H9 (cell line): ENCODE measurements around the gene IP6K2. TPM values are rescaled to one million over a fixed set of nuclear protein-coding genes. Genes with fewer than 3 reads are reported as not detected.

Experiments
- DNase-seq: peaks from one replicate; pipeline ENCODE4 v3.0.0-alpha.2; 2017
- H2AFZ ChIP-seq: one replicate; pipeline ENCODE4 v1.6.1; 2013; ENCODE audit warnings: mild to moderate bottlenecking, low read length, control low read depth, moderate library complexity
- H2AK5ac ChIP-seq: 2 replicates; pipeline ENCODE4 v1.6.1; 2013; ENCODE audit warnings: low read length, control low read depth, mixed read lengths; ENCODE audit not compliant: insufficient read length
- H2BK120ac ChIP-seq: one replicate; pipeline ENCODE4 v1.6.1; 2013; ENCODE audit warnings: low read depth, mild to moderate bottlenecking, low read length, control low read depth, inconsistent platforms; ENCODE audit not compliant: poor library complexity, severe bottlenecking
- H2BK12ac ChIP-seq: 2 replicates; pipeline ENCODE4 v1.6.1; 2013; ENCODE audit warnings: low read length, control low read depth, mixed read lengths, low read depth; ENCODE audit not compliant: insufficient read length
- H2BK15ac ChIP-seq: 2 replicates; pipeline ENCODE4 v1.6.1; 2013; ENCODE audit warnings: low read depth, low read length, control low read depth
- H2BK20ac ChIP-seq: one replicate; pipeline ENCODE4 v1.6.1; 2013; ENCODE audit warnings: low read depth, mild to moderate bottlenecking, low read length, control low read depth, inconsistent platforms; ENCODE audit not compliant: poor library complexity, severe bottlenecking
- H2BK5ac ChIP-seq: 2 replicates; pipeline ENCODE4 v1.6.1; 2013; ENCODE audit warnings: low read length, control low read depth, mixed read lengths; ENCODE audit not compliant: insufficient read length
- H3K14ac ChIP-seq: 2 replicates; pipeline ENCODE4 v1.6.1; 2013; ENCODE audit warnings: low read length, control low read depth; ENCODE audit not compliant: insufficient read depth
- H3K18ac ChIP-seq: 2 replicates; pipeline ENCODE4 v1.6.1; 2013; ENCODE audit warnings: low read depth, mild to moderate bottlenecking, mixed read lengths, low read length, control low read depth; ENCODE audit not compliant: insufficient read length
- H3K23ac ChIP-seq: 2 replicates; pipeline ENCODE4 v1.6.1; 2013; ENCODE audit warnings: low read length, control low read depth, mixed read lengths, low read depth; ENCODE audit not compliant: insufficient read length
- H3K23me2 ChIP-seq: 2 replicates; pipeline ENCODE4 v1.6.1; 2013; ENCODE audit warnings: low read depth, mild to moderate bottlenecking, mixed read lengths, low read length, control low read depth; ENCODE audit not compliant: insufficient read length, poor library complexity, severe bottlenecking
- H3K27ac ChIP-seq: 2 replicates; pipeline ENCODE4 v1.5.1; 2013; ENCODE audit warnings: low read length, control low read depth, mixed read lengths, low read depth; ENCODE audit not compliant: insufficient read length
- H3K27me3 ChIP-seq: 2 replicates; pipeline ENCODE4 v1.6.1; 2013; ENCODE audit warnings: low read length, control low read depth, inconsistent platforms; ENCODE audit not compliant: insufficient read depth
- H3K4ac ChIP-seq: 2 replicates; pipeline ENCODE4 v1.6.1; 2013; ENCODE audit warnings: low read depth, mild to moderate bottlenecking, control low read depth, inconsistent platforms, low read length, moderate library complexity
- H3K4me1 ChIP-seq: 2 replicates; pipeline ENCODE4 v1.6.1; 2013; ENCODE audit warnings: low read length, control low read depth, inconsistent platforms; ENCODE audit not compliant: insufficient read depth
- H3K4me2 ChIP-seq: 2 replicates; pipeline ENCODE4 v1.6.1; 2013; ENCODE audit warnings: low read length, control low read depth, mixed read lengths; ENCODE audit not compliant: insufficient read length, insufficient read depth
- H3K56ac ChIP-seq: 2 replicates; pipeline ENCODE4 v1.6.1; 2013; ENCODE audit warnings: low read depth, mild to moderate bottlenecking, mixed read lengths, low read length, control low read depth; ENCODE audit not compliant: insufficient read length
- H3K79me1 ChIP-seq: 2 replicates; pipeline ENCODE4 v1.6.1; 2013; ENCODE audit warnings: low read depth, mild to moderate bottlenecking, moderate library complexity, low read length, control low read depth, inconsistent platforms; ENCODE audit not compliant: insufficient read depth, poor library complexity, severe bottlenecking
- H3K79me2 ChIP-seq: 2 replicates; pipeline ENCODE4 v1.6.1; 2013; ENCODE audit warnings: low read length, control low read depth, inconsistent platforms; ENCODE audit not compliant: insufficient read depth
- H3K9ac ChIP-seq: 2 replicates; pipeline ENCODE4 v1.6.1; 2013; ENCODE audit warnings: low read length, control low read depth, mixed read lengths; ENCODE audit not compliant: insufficient read length; ENCODE audit errors: extremely low read depth
- H3K9me3 ChIP-seq: one replicate; pipeline ENCODE4 v1.6.1; 2013; ENCODE audit warnings: low read depth, low read length, inconsistent platforms; ENCODE audit not compliant: control insufficient read depth
- H3T11ph ChIP-seq: one replicate; pipeline ENCODE4 v1.6.1; 2013; ENCODE audit warnings: mild to moderate bottlenecking, low read length, control low read depth, inconsistent platforms
- H4K20me1 ChIP-seq: one replicate; pipeline ENCODE4 v1.6.1; 2013; ENCODE audit not compliant: control insufficient read depth, insufficient read length, insufficient read depth
- H4K5ac ChIP-seq: 2 replicates; pipeline ENCODE4 v1.6.1; 2013; ENCODE audit warnings: low read depth, mild to moderate bottlenecking, mixed read lengths, low read length, control low read depth; ENCODE audit not compliant: insufficient read length
- H4K8ac ChIP-seq: replicated peaks from 2 replicates; pipeline ENCODE4 v1.6.1; 2013; ENCODE audit warnings: low read length, control low read depth, mixed read lengths, low read depth; ENCODE audit not compliant: insufficient read length
- H4K91ac ChIP-seq: 2 replicates; pipeline ENCODE4 v1.6.1; 2013; ENCODE audit warnings: low read depth, mild to moderate bottlenecking, moderate library complexity, mixed read lengths, low read length, control low read depth; ENCODE audit not compliant: insufficient read length
- H3K27ac Mint-ChIP-seq, 3 experiments: 2 replicates in 2 of 3; 3 replicates in 1 of 3; pipeline ENCODE4 v1.8.0; 2020 to 2021; ENCODE audit warnings: mixed read lengths in 3 of 3, mild to moderate bottlenecking in 1 of 3, moderate library complexity in 1 of 3
- H3K27me3 Mint-ChIP-seq: 2 replicates; pipeline ENCODE4 v1.8.0; 2021; ENCODE audit warnings: low read depth, mild to moderate bottlenecking, moderate library complexity, mixed read lengths
- H3K36me3 Mint-ChIP-seq, 3 experiments: 2 replicates in 2 of 3; 3 replicates in 1 of 3; pipeline ENCODE4 v1.8.0; 2020 to 2021; ENCODE audit warnings: low read depth in 3 of 3, mixed read lengths in 3 of 3; ENCODE audit not compliant: insufficient read depth in 1 of 3
- H3K4me1 Mint-ChIP-seq, 2 experiments: 2 replicates each; pipeline ENCODE4 v1.8.0; 2020; ENCODE audit warnings: mixed read lengths in 2 of 2
- H3K4me3 Mint-ChIP-seq, 2 experiments: 2 replicates in 1 of 2; 3 replicates in 1 of 2; pipeline ENCODE4 v1.8.0; 2020 to 2021; ENCODE audit warnings: mild to moderate bottlenecking in 2 of 2, mixed read lengths in 2 of 2, moderate library complexity in 1 of 2
- H3K9me3 Mint-ChIP-seq, 2 experiments: 2 replicates in 1 of 2; 3 replicates in 1 of 2; pipeline ENCODE4 v1.8.0; 2020; ENCODE audit warnings: mild to moderate bottlenecking in 2 of 2, mixed read lengths in 2 of 2, moderate library complexity in 1 of 2
- WGBS: extraction: QIAGEN DNeasy Blood & Tissue Kit; methylation state at CpG from one replicate; pipeline ENCODE4 v1.1.7; 2013; ENCODE audit warnings: missing lambda C conversion rate, low lambda C conversion rate, mixed read lengths; ENCODE audit not compliant: insufficient read length; ENCODE audit errors: extremely low coverage; 5-methylcytosine and 5-hydroxymethylcytosine counted together
- total RNA-seq: library from RNA; stranded (reverse); gene quantifications from 2 replicates; pipeline ENCODE4 v1.2.1, GENCODE V29; 2021
- TF ChIP-seq, protein P1 (sequence below): fragments of 200-600 bp; sonication (generic); conservative IDR thresholded peaks from 3 replicates; pipeline ENCODE4 v1.8.0; 2021; ENCODE audit warnings: antibody characterized with exemption, mild to moderate bottlenecking

Gene IP6K2
- total RNA-seq, 1 experiment from 2014 or later: 94.7 TPM

DNA sequence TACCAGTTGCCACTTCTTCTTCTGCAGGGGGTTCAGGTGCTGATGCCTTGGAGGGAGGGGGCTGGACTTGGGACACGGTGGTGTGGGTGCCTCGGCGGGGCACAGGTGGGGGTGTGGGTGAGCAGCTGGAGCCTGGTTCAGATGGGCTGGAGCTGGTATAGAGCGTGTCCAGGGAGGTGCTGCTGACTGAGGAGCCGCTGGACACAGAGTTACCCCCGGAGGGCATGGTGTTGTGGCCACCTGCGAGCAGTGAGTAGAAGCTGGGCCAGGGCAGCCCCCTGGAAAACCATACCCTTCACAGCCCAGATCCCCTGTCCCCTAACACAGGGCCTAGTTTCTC is 35.5 kb downstream of the IP6K2 start:
- Mint-ChIP-seq H3K4me3 (no peak overlapping the region), H3K27ac (no peak overlapping the region; a peak in 1 of 7 replicates)
- DNase-seq: no peak

More for the DNA sequence above, 35.5 kb downstream of the IP6K2 start:
- Histone ChIP-seq H3K79me2 (peaks cover 5% of the 10 kb centered on the region; the same call in 1 of the 2 replicates), H2BK120ac (no peak overlapping the region), H3K4me1 (peaks cover 4% of the 10 kb centered on the region; the same call in 1 of the 2 replicates), H4K91ac (no peak overlapping the region), H3K18ac (no peak overlapping the region), H2AK5ac (no peak overlapping the region), H3K4me2 (no peak overlapping the region), H2BK15ac (no peak overlapping the region), H4K8ac (no peak overlapping the region), H3K79me1 (peaks cover 3% of the 10 kb centered on the region), H2AFZ (no peak overlapping the region), H3K4ac (no peak overlapping the region), H3K23ac (no peak overlapping the region), H3K27ac (no peak overlapping the region), H3T11ph (no peak overlapping the region), H3K56ac (no peak overlapping the region), H2BK12ac (no peak overlapping the region), H3K9me3 (no peaks in the 10 kb centered on the region), H3K23me2 (peaks cover 8% of the 10 kb centered on the region), H4K20me1 (no peaks in the 10 kb centered on the region), H3K27me3 (no peaks in the 10 kb centered on the region), H3K9ac (no peak overlapping the region), H2BK20ac (no peak overlapping the region), H3K14ac (no peak overlapping the region), H2BK5ac (no peak overlapping the region), H4K5ac (no peak overlapping the region)
- WGBS: no CpG with 5 or more reads among the region's 7 CpGs
- H3K27me3 Mint-ChIP-seq: no peaks in the 10 kb centered on the region; the same call in 1 of the 2 replicates
- TF ChIP-seq, protein P1, sequence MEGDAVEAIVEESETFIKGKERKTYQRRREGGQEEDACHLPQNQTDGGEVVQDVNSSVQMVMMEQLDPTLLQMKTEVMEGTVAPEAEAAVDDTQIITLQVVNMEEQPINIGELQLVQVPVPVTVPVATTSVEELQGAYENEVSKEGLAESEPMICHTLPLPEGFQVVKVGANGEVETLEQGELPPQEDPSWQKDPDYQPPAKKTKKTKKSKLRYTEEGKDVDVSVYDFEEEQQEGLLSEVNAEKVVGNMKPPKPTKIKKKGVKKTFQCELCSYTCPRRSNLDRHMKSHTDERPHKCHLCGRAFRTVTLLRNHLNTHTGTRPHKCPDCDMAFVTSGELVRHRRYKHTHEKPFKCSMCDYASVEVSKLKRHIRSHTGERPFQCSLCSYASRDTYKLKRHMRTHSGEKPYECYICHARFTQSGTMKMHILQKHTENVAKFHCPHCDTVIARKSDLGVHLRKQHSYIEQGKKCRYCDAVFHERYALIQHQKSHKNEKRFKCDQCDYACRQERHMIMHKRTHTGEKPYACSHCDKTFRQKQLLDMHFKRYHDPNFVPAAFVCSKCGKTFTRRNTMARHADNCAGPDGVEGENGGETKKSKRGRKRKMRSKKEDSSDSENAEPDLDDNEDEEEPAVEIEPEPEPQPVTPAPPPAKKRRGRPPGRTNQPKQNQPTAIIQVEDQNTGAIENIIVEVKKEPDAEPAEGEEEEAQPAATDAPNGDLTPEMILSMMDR: no peak
- H3K4me1 Mint-ChIP-seq: peaks cover 15 to 16% of the 10 kb centered on the region in 2 experiments
- H3K36me3 Mint-ChIP-seq: peaks cover 33 to 62% (median 57%) of the 10 kb centered on the region in 3 experiments
- no peaks in the 10 kb centered on the region for H3K9me3 Mint-ChIP-seq
